ENCODE measurements around the gene ADAP1. TPM values are rescaled to one million over a fixed set of nuclear protein-coding genes. Genes with fewer than 3 reads are reported as not detected.

The ADAP1 gene
- total RNA-seq, 1 experiment from 2014 or later = 16.4 TPM

DNA sequence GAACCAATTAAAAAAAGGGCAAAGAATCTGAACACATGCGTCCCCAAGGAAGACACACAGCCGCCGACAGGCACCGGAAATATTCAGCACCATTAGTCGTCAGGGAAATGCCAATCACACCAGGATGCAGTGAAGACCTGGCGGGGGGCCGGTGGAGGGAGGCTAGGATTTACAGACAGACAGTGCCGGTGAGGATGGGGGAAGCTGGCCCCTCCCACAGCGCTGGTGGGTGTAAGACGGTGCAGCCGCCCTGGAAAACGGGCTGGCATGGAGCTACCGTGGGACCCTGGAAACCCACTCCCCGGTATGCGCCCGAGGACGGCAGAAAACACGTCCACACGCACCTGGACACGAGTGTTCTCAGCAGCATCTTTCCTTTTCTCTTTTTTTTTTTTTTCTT lies 4.8 kb upstream of the ADAP1 start:
- no TSS peak for BruUV-seq (replicated peaks)
- H3K36me3 ChIP-seq (ENCODE audit: insufficient read depth, low read length, poor library complexity, severe bottlenecking) = no peaks in the 10 kb centered on the region
- intact Hi-C loops (cut with micrococcal nuclease; ENCODE audit: unreplicated experiment) = loop anchor here (10.0 kb wide), 1 partner anchor 174 kb away; no protein-coding TSS in a partner anchor
- peak; percentile 95 for DNase-seq (ENCODE audit: low spot score)
- CTCF ChIA-PET = interaction anchor here (0.7 kb wide), 1 partner anchor 107 kb away, joined by 3 read pairs; no protein-coding TSS in a partner anchor
- H3K27me3 ChIP-seq (replicated peaks; ENCODE audit: insufficient read depth, low read depth, low read length, poor library complexity) = no peaks in the 10 kb centered on the region
- no peak for TF ChIP-seq CTCF (conservative IDR thresholded peaks at IDR 0.05; ENCODE audit: low read depth, low read length)
- no peak for TF ChIP-seq EZH2 (IDR thresholded peaks at IDR 0.05; ENCODE audit: borderline replicate concordance, low read depth, low read length, poor library complexity, severe bottlenecking)
- no peaks in the 10 kb centered on the region for H3K9me3 ChIP-seq (ENCODE audit: low read depth, low read length, poor library complexity, severe bottlenecking)
- H3K4me3 ChIP-seq (ENCODE audit: low read depth, low read length, poor library complexity, severe bottlenecking) = no peak overlapping the region
- POLR2A ChIA-PET (ENCODE audit: low non-redundant PET) = no interaction called here
- H3K4me1 ChIP-seq (ENCODE audit: insufficient read depth, low read length, poor library complexity, severe bottlenecking) = peaks cover 17% of the 10 kb centered on the region
- peak overlapping the region; percentile 55 for H3K27ac ChIP-seq (ENCODE audit: low read depth, low read length, poor library complexity, severe bottlenecking)

GRCh38 chr7:958221-959200 lies 4.0 kb upstream of the ADAP1 start:
- Histone ChIP-seq H3K9me3 (ENCODE audit: low read depth, low read length, poor library complexity, severe bottlenecking) (no peaks in the 10 kb centered on the region), H3K36me3 (ENCODE audit: insufficient read depth, low read length, poor library complexity, severe bottlenecking) (no peaks in the 10 kb centered on the region), H3K4me3 (ENCODE audit: low read depth, low read length, poor library complexity, severe bottlenecking) (no peak overlapping the region), H3K4me1 (ENCODE audit: insufficient read depth, low read length, poor library complexity, severe bottlenecking) (peaks cover 20% of the 10 kb centered on the region), H3K27me3 (replicated peaks; ENCODE audit: insufficient read depth, low read depth, low read length, poor library complexity) (no peaks in the 10 kb centered on the region), H3K27ac (ENCODE audit: low read depth, low read length, poor library complexity, severe bottlenecking) (peak overlapping the region; percentile 55)
- intact Hi-C loops (cut with micrococcal nuclease; ENCODE audit: unreplicated experiment) = loop anchor here (10.0 kb wide), 1 partner anchor 174 kb away; no protein-coding TSS in a partner anchor
- ChIA-PET CTCF (interaction anchor here (0.7 kb wide), 1 partner anchor 108 kb away, joined by 3 read pairs; no protein-coding TSS in a partner anchor), POLR2A (ENCODE audit: low non-redundant PET) (no interaction called here)
- TF ChIP-seq CTCF (conservative IDR thresholded peaks at IDR 0.05; ENCODE audit: low read depth, low read length) = no peak
- TF ChIP-seq EZH2 (IDR thresholded peaks at IDR 0.05; ENCODE audit: borderline replicate concordance, low read depth, low read length, poor library complexity, severe bottlenecking) = no peak
- no TSS peak for BruUV-seq (replicated peaks)
- DNase-seq (ENCODE audit: low spot score) = no peak

DNA sequence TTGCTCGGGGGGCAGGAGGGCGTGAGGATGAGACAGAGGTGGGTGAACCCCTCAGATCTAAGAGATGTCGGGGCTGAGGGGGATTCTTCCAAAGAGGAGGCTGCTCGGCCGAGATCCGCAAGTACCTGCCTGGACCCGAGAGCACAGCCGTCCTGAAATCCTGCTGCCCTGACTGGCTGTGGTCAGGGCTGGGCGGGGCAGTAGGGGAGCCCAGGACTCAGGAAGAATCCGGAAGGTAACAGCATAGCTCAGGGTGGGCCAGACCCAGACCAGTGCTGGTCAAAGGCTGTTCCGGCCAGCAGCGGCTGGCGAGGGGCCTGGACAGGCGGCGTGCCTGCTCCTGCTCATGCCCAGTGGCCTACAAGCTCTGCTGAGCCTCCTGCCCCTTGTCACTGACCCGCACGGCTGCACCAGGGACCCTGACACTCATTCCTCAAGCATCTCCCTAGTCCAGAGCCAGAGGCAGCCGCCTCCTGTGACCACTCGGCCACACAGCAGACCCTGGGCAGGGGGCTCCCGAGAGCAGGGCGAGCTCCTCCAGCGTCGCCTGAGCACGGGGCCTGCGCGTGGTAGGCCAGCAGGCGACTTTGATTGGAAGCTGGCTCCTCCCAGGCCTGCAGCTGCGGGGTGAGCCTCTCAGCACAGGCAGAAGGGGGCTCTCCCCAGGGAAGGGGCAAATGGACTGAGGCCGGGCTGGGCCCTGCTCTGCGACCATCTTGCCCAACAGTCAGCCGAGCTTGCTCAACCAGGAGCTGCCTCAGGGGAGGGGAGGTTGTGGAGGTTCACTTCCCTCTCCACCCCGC lies 3.1 kb upstream of the ADAP1 start:
- DNase-seq (ENCODE audit: low spot score) = no peak
- H3K27me3 ChIP-seq (replicated peaks; ENCODE audit: insufficient read depth, low read depth, low read length, poor library complexity) = no peaks in the 10 kb centered on the region
- peaks cover 24% of the 10 kb centered on the region for H3K4me1 ChIP-seq (ENCODE audit: insufficient read depth, low read length, poor library complexity, severe bottlenecking)
- H3K9me3 ChIP-seq (ENCODE audit: low read depth, low read length, poor library complexity, severe bottlenecking) = no peaks in the 10 kb centered on the region
- no peak overlapping the region for H3K4me3 ChIP-seq (ENCODE audit: low read depth, low read length, poor library complexity, severe bottlenecking)
- no peak overlapping the region for H3K27ac ChIP-seq (ENCODE audit: low read depth, low read length, poor library complexity, severe bottlenecking)
- TF ChIP-seq CTCF (conservative IDR thresholded peaks at IDR 0.05; ENCODE audit: low read depth, low read length) (no peak), EZH2 (IDR thresholded peaks at IDR 0.05; ENCODE audit: borderline replicate concordance, low read depth, low read length, poor library complexity, severe bottlenecking) (no peak)
- intact Hi-C loops (cut with micrococcal nuclease; ENCODE audit: unreplicated experiment) = loop anchor here (10.0 kb wide), 1 partner anchor 173 kb away; no protein-coding TSS in a partner anchor
- no peaks in the 10 kb centered on the region for H3K36me3 ChIP-seq (ENCODE audit: insufficient read depth, low read length, poor library complexity, severe bottlenecking)
- ChIA-PET POLR2A (ENCODE audit: low non-redundant PET) (no interaction called here), CTCF (no interaction called here)
- no TSS peak for BruUV-seq (replicated peaks)

Measured in A673 (cell line).